GM19328 (cell line): ENCODE measurements around the gene CALML4.
"Not testable (repeated sequence)": the region's sequence is repeated elsewhere in the genome, so short reads cannot be mapped to it uniquely, and the experiment has no call there.

ENCODE experiments used
- ATAC-seq: cut with Tn5 transposase; IDR thresholded peaks from one replicate; pipeline ENCODE4 v1.9.1; 2021; ENCODE audit warnings: mild to moderate bottlenecking, moderate library complexity; ENCODE audit not compliant: unreplicated experiment

CALML4 gene

DNA sequence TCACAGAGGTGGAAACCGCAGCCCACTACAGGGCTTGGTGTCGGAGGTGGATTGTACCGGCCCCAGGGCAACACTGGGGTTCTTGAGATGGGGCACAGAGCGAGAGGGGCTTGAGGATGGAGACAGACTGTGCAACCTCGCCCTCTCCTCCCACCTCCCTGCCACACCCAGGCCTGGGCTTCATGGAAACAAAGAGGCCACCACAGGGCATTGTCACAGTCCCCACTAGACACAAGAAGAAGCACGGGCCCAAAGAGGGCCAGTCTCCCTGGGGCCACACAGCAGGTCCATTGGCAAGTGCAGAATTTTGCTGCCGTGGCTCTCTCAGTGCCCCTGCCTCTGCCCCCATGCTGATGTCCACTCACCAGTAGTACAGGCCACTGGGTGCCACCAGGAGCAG is 4.1 kb upstream of the CALML4 start:
- no peak for ATAC-seq

DNA sequence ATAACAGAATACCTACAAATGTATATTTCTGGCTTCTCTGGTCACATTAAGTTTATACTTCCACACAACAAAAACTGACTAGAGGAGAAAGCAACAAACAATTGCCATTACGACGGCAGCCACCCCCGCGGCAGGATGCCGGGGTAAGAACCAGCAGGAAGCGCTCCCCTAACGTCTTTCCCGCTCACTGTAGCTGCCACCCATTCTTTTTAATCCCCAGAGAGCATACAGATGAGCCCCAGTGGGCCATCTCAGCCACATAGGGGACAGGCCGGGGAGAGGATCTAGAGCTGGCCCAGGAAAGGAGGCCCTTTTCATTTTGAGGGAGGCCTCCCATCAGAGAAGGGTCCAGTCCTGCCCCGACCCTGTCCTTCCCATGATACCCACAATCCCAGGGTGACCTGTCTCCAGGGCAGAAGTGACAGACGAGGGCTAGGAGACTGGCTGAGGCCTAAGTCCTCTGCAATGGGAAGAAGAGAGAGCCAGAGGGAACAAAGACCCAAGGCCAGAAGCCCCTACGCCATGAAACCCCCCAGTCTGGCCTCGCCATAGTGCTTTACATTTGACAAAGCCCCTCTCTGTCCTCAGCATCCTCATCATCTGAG is 3.6 kb upstream of the CALML4 start:
- no peak for ATAC-seq

DNA sequence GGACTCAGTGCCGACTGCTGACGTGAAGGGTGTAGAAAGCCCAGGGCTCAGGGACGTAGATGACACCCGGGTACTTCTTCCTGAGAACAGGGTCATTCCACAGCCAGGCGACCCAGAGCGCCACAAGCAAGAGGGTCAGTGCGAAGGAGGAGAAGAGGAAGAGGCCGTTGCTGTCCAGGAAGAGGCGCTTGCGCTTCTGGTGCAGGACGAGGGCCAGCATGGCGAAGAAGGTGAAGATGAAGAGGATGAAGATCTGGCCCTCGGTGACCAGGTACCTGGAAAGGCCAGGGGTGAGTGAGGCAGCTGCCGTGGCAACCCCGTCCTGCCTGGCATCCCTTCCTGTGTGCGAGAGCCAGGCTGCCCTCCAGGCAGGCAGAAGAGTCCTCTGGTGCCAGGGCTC is 3.0 kb upstream of the CALML4 start:
- ATAC-seq, result no peak

GRCh38 chr15:68207176-68207935 is 2.2 kb upstream of the CALML4 start:
- no peak for ATAC-seq

GRCh38 chr15:68206711-68207151 is 1.6 kb upstream of the CALML4 start:
- no peak for ATAC-seq

- ATAC-seq, result no peak
Measured at GRCh38 chr15:68205954-68206539, 915 bp upstream of the CALML4 start.

- no peak for ATAC-seq
Measured at GRCh38 chr15:68205558-68205944, 419 bp upstream of the CALML4 start.

- no peak for ATAC-seq
Measured at GRCh38 chr15:68204361-68204760, 771 bp downstream of the CALML4 start.

DNA sequence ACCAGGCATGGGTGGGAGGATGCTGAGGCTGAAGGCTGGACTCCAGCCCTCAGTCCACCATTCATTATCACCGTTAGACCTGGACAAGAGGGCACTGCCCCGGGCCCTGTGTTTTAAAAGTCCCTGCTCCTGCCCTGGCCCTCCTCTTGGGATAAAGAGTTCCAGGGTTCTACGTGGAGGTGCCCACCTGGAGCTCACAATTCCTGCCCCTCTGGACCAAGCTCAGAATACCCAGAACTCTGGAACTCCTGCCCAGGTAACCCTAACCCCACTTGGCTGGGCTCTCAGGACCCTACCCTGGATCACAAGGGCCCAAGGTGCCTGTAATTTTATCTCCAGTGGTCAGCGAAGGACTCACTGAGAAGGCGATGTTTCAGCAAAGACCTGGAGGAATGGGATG is 1.2 kb downstream of the CALML4 start:
- no peak for ATAC-seq

DNA sequence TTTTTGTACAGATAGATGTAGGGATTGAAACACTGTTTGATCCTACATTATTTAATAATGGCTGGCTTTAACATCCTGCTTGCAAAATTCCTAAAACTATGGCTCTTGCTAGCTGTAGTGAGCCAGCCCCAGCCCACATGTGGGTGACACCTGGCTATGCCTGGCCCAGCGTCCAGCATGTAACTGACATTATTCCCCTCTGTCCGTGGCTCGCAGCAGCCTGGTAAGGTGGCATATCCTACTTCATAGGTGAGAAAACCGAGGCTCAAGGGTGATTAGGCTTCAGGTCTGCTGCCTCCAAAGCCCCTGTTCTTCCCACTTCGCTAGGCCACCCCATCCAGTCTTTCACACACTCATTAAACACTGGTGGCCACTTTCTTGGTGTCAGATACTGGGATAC is 1.6 kb downstream of the CALML4 start:
- no peak for ATAC-seq

DNA sequence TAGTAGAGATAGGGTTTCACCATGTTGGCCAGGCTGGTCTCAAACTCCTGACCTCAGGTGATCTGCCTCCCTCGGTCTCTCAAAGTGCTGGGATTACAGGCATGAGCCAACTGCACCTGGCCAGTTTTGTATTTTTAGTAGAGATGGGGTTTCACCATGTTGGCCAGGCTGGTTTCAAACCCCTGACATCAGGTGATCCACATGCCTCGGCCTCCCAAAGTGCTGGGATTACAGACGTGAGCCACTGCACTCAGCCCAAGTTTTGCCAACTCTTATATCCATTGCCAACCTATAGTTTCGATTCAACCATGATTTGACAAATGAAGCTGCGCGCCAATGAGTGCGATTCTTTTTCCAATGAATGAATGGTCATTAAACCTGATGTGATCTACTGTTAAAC is 2.1 kb downstream of the CALML4 start:
- ATAC-seq, result not testable (repeated sequence)

DNA sequence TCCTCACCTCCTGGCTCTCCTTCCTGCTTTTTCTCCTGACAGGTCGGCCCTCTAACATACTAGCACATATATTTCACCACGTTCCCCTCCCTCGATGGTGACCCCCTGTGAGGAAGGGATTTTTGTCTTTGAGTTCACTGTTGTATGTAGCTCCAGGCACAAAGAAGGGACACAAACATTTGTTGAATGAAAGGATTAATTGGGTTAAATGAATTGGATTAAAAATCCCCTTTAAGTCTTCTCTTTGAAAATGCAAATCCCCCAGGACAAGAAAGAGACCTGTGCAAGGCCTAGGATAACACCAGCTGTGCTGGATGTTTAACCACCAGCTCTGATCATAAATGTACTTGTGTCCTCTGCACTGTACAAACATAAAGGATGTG is 3.3 kb downstream of the CALML4 start:
- ATAC-seq, result no peak

DNA sequence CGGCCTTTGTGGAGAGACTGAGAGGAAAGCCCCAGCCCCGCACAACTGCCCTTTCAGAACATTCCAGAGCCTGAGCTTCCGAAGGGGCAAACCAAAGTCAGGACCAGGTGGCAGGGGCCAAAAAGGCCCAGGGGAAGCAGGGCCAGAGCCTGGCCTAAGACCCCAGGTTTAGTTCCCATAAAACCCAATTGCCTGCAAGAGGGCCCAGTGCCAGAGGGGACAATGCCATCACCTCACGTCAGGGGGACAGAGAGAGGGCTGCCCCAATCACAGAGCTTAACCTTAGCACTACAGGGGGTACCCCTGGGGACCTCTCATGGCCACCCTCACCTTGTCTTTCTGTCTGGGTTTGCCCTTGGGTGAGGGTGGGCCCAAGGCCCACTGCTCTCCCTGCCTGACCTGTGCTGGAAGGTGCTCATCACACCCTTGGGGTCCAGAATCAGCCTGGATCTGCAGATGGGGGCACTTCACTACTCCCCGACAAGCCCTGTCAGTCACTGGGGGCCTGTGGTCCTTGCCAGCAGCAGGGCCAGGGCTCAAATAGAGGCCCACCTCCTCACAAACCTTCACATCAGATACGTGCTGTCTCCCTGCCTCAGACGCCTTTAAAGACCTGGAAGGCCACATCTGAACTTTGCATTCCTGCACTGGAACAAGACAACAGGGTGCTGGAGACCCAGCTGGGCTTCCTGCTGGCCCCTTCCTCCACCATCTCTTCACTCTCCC is 3.8 kb downstream of the CALML4 start:
- no peak for ATAC-seq

GRCh38 chr15:68200016-68200861 is 4.9 kb downstream of the CALML4 start:
- no peak for ATAC-seq

GRCh38 chr15:68199340-68199739 is 5.8 kb downstream of the CALML4 start:
- no peak for ATAC-seq

DNA sequence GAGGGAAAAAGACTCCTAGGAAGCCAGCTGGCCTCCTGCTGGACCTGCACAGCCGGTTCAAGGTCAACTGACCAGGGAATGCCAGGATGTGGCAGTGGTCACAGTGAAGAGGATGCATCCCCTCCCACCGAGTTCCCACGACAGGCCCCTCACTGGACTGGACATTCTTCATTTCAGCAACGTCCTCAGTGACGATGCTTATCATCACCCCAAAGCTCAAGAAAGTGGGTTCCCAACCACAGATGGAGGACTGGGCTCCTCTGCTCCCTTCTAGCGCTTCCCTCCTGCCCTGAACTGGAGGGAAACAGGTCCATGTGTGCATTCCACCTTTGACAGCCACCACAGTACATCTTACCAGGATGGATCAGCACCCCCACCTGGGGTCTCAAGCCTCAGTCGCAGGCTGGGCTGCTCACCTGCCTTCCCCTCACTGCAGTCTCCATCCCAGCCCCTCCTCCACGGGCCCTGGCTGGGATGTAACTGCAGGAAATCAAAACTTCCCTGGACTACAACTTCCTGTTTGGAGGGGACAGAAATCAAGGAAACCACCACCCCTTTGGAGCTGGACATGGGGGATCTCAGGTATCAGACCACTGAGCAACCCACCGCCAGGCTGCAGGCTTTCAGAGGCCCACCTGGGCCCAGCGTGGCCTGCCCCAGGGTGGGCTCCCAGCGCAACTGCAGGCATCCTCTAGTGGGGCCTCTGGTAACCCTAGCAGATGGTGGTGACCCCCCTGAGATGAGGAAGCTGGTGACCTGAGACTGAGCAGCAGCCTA is 7.3 kb downstream of the CALML4 start:
- ATAC-seq, result no peak

- ATAC-seq, result no peak
Measured at GRCh38 chr15:68197170-68197492, 8.0 kb downstream of the CALML4 start.

DNA sequence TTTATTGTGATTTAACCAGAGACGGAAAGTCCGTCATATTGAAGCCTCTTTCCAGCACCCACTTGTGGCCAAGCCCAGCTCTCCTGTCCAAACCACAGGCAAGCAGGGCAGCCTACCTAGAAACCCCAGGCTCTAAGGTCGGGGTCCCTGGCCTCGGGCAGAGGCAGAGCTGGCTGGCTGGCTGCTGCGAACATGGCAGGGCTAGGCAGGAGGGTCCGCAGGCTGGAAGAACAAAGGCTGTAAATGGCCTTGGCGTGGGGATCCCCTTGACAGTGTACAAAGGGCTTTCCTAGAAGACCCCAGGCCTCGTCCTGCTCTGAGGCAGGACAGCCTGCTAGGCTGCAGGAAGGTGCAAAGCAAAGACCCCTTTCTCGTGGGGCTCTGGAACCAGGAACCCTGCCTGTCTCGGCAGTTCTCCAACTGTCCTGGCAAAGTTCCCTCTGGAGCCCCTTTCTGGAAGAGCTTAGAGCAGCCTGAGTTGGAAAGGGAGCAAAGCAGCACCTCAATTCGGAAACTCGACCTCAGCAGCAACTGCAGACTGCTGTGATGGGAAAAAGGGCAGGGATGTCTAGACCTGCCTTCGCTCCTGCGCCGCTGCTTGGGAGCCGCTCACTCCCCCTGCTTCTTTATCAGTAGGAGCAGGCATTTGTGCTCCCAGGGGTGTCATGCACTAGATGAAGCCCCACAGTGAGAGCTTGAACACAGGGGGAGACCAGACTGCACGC is 8.5 kb downstream of the CALML4 start:
- ATAC-seq, result no peak

GRCh38 chr15:68195336-68196112 is 9.6 kb downstream of the CALML4 start:
- no peak for ATAC-seq
